ENCODE results near the gene PLEKHA7. TPM values are rescaled to one million over a fixed set of nuclear protein-coding genes. Genes with fewer than 3 reads are reported as not detected.
A peak's percentile ranks its signal among the peaks of the same experiment; 100 is the strongest.

The PLEKHA7 gene
- total RNA-seq, 1 experiment from 2014 or later, result 57.6 TPM

GRCh38 chr11:16741473-16741872, 272.7 kb downstream of the PLEKHA7 start:
- intact Hi-C loops (cut with micrococcal nuclease; ENCODE audit: unreplicated experiment), result no loop called here
- DNase-seq, result no peak
- BruUV-seq (replicated peaks), result no TSS peak
- Mint-ChIP-seq H3K27ac (ENCODE audit: unreplicated experiment) (no peak overlapping the region), H3K4me3 (ENCODE audit: unreplicated experiment) (no peak overlapping the region), H3K36me3 (ENCODE audit: insufficient read depth, unreplicated experiment) (peaks cover 39% of the 10 kb centered on the region), H3K27me3 (ENCODE audit: insufficient read depth, unreplicated experiment) (no peaks in the 10 kb centered on the region), H3K9me3 (ENCODE audit: unreplicated experiment) (no peaks in the 10 kb centered on the region), H3K4me1 (ENCODE audit: low read depth, unreplicated experiment) (no peaks in the 10 kb centered on the region)
- Histone ChIP-seq H3K4me3 (ENCODE audit: low read depth, low read length) (no peak overlapping the region), H3K36me3 (ENCODE audit: control insufficient read depth, insufficient read depth, low read length) (peaks cover 4% of the 10 kb centered on the region), H3K27me3 (replicated peaks; ENCODE audit: control insufficient read depth, insufficient read depth, low read length) (no peaks in the 10 kb centered on the region), H3K9me3 (no peaks in the 10 kb centered on the region), H3K4me1 (peaks cover 4% of the 10 kb centered on the region; the same call in 1 of the 2 replicates)
- CTCF ChIA-PET, result no interaction called here
- POLR2A ChIA-PET, result no interaction called here
- TF ChIP-seq CTCF (IDR thresholded peaks at IDR 0.05; ENCODE audit: insufficient read depth in 1 of 2, low read depth in 1 of 2, low read length in 1 of 2, severe bottlenecking in 1 of 2, unreplicated experiment in 1 of 2), result no peak

DNA sequence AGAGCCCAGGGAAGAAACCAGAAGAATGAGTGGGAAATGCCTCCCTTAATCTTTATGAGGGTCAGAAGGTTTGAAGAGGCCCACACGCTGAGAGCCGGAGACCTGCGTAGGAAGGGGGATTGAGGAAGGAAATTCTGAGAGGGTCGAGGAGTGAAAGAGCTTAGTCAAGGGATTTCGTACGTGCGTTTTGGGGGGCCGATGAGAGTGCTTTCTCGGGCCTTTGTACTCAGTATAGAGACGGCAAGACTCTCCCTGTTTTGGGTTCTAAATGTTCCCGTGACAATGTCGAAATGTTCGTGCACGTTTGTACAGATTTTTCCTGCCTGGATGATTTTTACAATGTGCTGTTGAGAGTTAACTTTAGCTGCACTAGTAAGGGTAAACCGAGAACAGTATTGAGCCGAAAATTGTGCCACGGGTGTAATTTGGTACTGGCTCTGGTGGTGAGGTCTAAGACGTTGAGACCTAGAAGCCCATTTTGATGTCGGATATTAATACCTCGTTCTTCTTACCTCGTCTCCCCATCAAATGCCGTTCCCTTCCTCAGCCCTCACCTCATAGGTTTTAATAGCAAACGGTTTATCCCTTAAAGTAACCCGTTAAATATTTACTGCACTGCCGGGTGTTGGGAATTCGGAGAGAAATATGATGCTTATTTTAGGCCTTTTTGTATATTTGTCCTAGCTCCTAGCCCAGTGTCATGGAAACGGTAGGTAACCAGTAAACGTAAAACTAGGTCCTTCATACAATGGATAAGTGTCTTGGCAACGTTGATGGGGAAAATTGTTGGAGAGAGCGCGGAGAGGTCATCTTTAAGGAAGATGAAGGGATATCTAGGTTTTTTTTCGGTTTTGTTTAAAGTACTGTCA, 275.0 kb downstream of the PLEKHA7 start:
- Histone ChIP-seq H3K27me3 (replicated peaks; ENCODE audit: control insufficient read depth, insufficient read depth, low read length) (no peaks in the 10 kb centered on the region), H3K36me3 (ENCODE audit: control insufficient read depth, insufficient read depth, low read length) (peaks cover 4% of the 10 kb centered on the region), H3K4me1 (peaks cover 4% of the 10 kb centered on the region; the same call in 1 of the 2 replicates), H3K4me3 (ENCODE audit: low read depth, low read length) (peak overlapping the region; percentile 56), H3K9me3 (no peaks in the 10 kb centered on the region)
- no peak for TF ChIP-seq CTCF (IDR thresholded peaks at IDR 0.05; ENCODE audit: insufficient read depth in 1 of 2, low read depth in 1 of 2, low read length in 1 of 2, severe bottlenecking in 1 of 2, unreplicated experiment in 1 of 2)
- Mint-ChIP-seq H3K4me1 (ENCODE audit: low read depth, unreplicated experiment) (no peaks in the 10 kb centered on the region), H3K9me3 (ENCODE audit: unreplicated experiment) (no peaks in the 10 kb centered on the region), H3K4me3 (ENCODE audit: unreplicated experiment) (no peak overlapping the region), H3K27ac (ENCODE audit: unreplicated experiment) (no peak overlapping the region), H3K27me3 (ENCODE audit: insufficient read depth, unreplicated experiment) (peaks cover 2% of the 10 kb centered on the region), H3K36me3 (ENCODE audit: insufficient read depth, unreplicated experiment) (peaks cover 20% of the 10 kb centered on the region)
- ChIA-PET CTCF (no interaction called here), POLR2A (interaction anchor here (0.5 to 1.3 kb wide), 3 partner anchors 16 to 338 kb away, joined by 3 read pairs; partner anchors contain the start of gene RPS13)
- DNase-seq, result no peak
- BruUV-seq (replicated peaks), result TSS peak; percentile 73
- intact Hi-C loops (cut with micrococcal nuclease; ENCODE audit: unreplicated experiment), result loop anchor here (2.0 kb wide), 1 partner anchor 106 kb away; no protein-coding TSS in a partner anchor

- intact Hi-C loops (cut with micrococcal nuclease; ENCODE audit: unreplicated experiment), result loop anchor here (2.0 kb wide), 1 partner anchor 106 kb away; no protein-coding TSS in a partner anchor
- no peaks in the 10 kb centered on the region for H3K4me1 Mint-ChIP-seq (ENCODE audit: low read depth, unreplicated experiment)
- CTCF ChIA-PET, result no interaction called here
Measured at GRCh38 chr11:16738193-16738946, 275.8 kb downstream of the PLEKHA7 start, which contains the start of gene C11orf58. Gene C11orf58 (plus strand): TSS chr11:16738647. CDS start chr11:16738779, 132 bp downstream.

More at GRCh38 chr11:16738193-16738946, 275.8 kb downstream of the PLEKHA7 start, which contains the start of gene C11orf58:
- Histone ChIP-seq H3K36me3 (ENCODE audit: control insufficient read depth, insufficient read depth, low read length) (peaks cover 4% of the 10 kb centered on the region), H3K4me1 (peaks cover 4% of the 10 kb centered on the region; the same call in 1 of the 2 replicates), H3K27me3 (replicated peaks; ENCODE audit: control insufficient read depth, insufficient read depth, low read length) (no peaks in the 10 kb centered on the region), H3K9me3 (no peaks in the 10 kb centered on the region), H3K4me3 (ENCODE audit: low read depth, low read length) (peak within 1 kb of the TSS; percentile 68)
- Mint-ChIP-seq H3K36me3 (ENCODE audit: insufficient read depth, unreplicated experiment) (peaks cover 16% of the 10 kb centered on the region), H3K27ac (ENCODE audit: unreplicated experiment) (no peak within 1 kb of the TSS), H3K9me3 (ENCODE audit: unreplicated experiment) (no peaks in the 10 kb centered on the region), H3K4me3 (ENCODE audit: unreplicated experiment) (no peak within 1 kb of the TSS), H3K27me3 (ENCODE audit: insufficient read depth, unreplicated experiment) (peaks cover 2% of the 10 kb centered on the region)
- no peak for TF ChIP-seq CTCF (IDR thresholded peaks at IDR 0.05; ENCODE audit: insufficient read depth in 1 of 2, low read depth in 1 of 2, low read length in 1 of 2, severe bottlenecking in 1 of 2, unreplicated experiment in 1 of 2)
- DNase-seq, result peak; percentile 97 to 98
- POLR2A ChIA-PET, result interaction anchor here (0.5 to 1.3 kb wide), 4 partner anchors 17 to 614 kb away, joined by 3 to 5 read pairs (median 4); no protein-coding TSS in a partner anchor
- no TSS peak for BruUV-seq (replicated peaks)

Data from Caco-2 (cell line).